Tibial nerve (tissue), 4 donors: Measurements from ENCODE around the gene IL1RAP.

Source experiments
- EP300 ChIP-seq, 2 donors: sonication (generic); formaldehyde crosslinking; IDR thresholded peaks; one replicate each; pipeline ENCODE4 v1.6.1; 2017; ENCODE audit warnings: antibody characterized with exemption in 2 of 2, mild to moderate bottlenecking in 1 of 2
- POLR2A ChIP-seq, 2 donors: fragments of 450-650 bp; IDR thresholded peaks; one replicate each; pipeline ENCODE4 v1.6.1; 2017; ENCODE audit warnings: antibody characterized with exemption in 2 of 2, mild to moderate bottlenecking in 2 of 2, moderate library complexity in 2 of 2
- TF ChIP-seq, protein P1 (sequence below), 5 experiments: fragments of 200-600 bp in 3 of 5; fragments of 450-650 bp in 2 of 5; sonication (generic) in 3 of 5; IDR thresholded peaks; one replicate each; pipeline ENCODE4 v1.5.1; 2016 to 2019; ENCODE audit warnings: antibody characterized with exemption in 5 of 5, mild to moderate bottlenecking in 3 of 5, moderate library complexity in 2 of 5

DNA sequence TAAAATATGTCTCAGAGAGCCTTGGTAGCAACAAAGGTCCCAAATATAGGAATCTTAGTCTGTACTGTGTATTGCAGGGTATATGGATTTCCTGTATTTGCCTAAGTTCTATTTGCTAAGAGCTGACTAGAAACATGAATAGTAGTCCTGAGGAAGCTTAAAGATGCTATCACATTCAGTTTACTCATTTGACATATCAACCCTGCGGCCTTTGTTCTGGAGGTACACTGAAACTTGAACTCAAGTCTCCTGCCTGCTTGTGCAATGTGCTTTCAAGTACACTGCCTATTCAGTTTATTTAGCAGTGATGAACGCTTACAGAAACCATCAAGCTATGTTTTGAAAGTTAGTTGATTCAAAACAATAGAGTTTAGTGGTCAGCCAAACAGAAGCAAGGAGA, 21.1 kb downstream of the IL1RAP start:
- TF ChIP-seq POLR2A (IDR thresholded peaks at IDR 0.05), result no peak
- TF ChIP-seq, protein P1, sequence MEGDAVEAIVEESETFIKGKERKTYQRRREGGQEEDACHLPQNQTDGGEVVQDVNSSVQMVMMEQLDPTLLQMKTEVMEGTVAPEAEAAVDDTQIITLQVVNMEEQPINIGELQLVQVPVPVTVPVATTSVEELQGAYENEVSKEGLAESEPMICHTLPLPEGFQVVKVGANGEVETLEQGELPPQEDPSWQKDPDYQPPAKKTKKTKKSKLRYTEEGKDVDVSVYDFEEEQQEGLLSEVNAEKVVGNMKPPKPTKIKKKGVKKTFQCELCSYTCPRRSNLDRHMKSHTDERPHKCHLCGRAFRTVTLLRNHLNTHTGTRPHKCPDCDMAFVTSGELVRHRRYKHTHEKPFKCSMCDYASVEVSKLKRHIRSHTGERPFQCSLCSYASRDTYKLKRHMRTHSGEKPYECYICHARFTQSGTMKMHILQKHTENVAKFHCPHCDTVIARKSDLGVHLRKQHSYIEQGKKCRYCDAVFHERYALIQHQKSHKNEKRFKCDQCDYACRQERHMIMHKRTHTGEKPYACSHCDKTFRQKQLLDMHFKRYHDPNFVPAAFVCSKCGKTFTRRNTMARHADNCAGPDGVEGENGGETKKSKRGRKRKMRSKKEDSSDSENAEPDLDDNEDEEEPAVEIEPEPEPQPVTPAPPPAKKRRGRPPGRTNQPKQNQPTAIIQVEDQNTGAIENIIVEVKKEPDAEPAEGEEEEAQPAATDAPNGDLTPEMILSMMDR (IDR thresholded peaks at IDR 0.05), result no peak
- no peak for TF ChIP-seq EP300 (IDR thresholded peaks at IDR 0.05)
